Kidney epithelial cell (primary cell): ENCODE data around the gene LBP. TPM values are rescaled to one million over a fixed set of nuclear protein-coding genes. Genes with fewer than 3 reads are reported as not detected.

ENCODE experiments used
- DNase-seq: peaks from one replicate; pipeline ENCODE4 v3.0.0-alpha.2; 2010; ENCODE audit warnings: low read depth
- H3K27me3 ChIP-seq: 2 replicates; pipeline ENCODE4 v1.6.0; 2011; ENCODE audit warnings: low read length; ENCODE audit not compliant: control insufficient read depth, insufficient read depth
- H3K36me3 ChIP-seq: 2 replicates; pipeline ENCODE4 v1.5.1; 2011; ENCODE audit warnings: low read length; ENCODE audit not compliant: control insufficient read depth, insufficient read depth
- H3K4me3 ChIP-seq: 2 replicates; pipeline ENCODE4 v1.5.1; 2011; ENCODE audit warnings: low read depth, mild to moderate bottlenecking, control low read depth, low read length
- CTCF ChIP-seq: IDR thresholded peaks from 2 replicates; pipeline ENCODE4 v1.5.1; 2011; ENCODE audit warnings: mild to moderate bottlenecking, moderate library complexity, low read length, control low read depth, inconsistent platforms; ENCODE audit not compliant: insufficient read depth, poor library complexity, severe bottlenecking
- total RNA-seq: library from RNA; depleted of rRNA; stranded (reverse); fragments of >200 nt; gene quantifications from 2 replicates; pipeline ENCODE4 v1.2.3, GENCODE V29; 2015

The LBP gene
- total RNA-seq, 1 donor from 2014 or later: not detected

GRCh38 chr20:38301309-38301708, 45.0 kb upstream of the LBP start:
- Histone ChIP-seq H3K27me3 (peaks cover 24% of the 10 kb centered on the region), H3K4me3 (no peak overlapping the region), H3K36me3 (no peaks in the 10 kb centered on the region)
- no peak for TF ChIP-seq CTCF
- no peak for DNase-seq

DNA sequence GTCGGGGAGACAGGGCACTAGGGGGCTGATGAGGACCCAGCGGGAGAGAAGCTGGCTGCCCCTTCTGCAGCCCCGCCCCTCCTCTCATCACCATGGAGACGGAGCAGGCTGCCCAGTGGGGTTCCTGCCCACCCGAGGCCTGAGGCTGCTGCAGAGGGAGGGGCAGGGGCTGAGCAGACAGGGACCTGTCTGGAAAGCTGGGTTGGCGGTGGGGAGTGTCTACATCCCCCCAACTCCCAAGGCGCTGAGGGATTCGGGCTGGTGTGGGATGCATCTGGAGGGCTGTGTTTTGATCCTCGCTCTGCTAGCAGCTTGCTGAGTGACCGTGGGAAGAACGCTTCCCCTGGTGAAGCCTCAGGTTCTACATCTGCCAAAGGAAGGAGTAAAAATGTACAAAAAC, 43.5 kb upstream of the LBP start:
- no peak overlapping the region for H3K4me3 ChIP-seq
- no peaks in the 10 kb centered on the region for H3K36me3 ChIP-seq
- no peak for DNase-seq
- TF ChIP-seq CTCF: no peak
- peaks cover 24% of the 10 kb centered on the region for H3K27me3 ChIP-seq

- Histone ChIP-seq H3K4me3 (no peak within 1 kb of the TSS), H3K36me3 (no peaks in the 10 kb centered on the region), H3K27me3 (peaks cover 24% of the 10 kb centered on the region)
- no peak for DNase-seq
- no peak for TF ChIP-seq CTCF
Measured at GRCh38 chr20:38303908-38304379, 42.3 kb upstream of the LBP start, which contains the start of gene BPI. TSS of gene BPI (plus strand) at chr20:38304156. CDS start at chr20:38304224, 68 bp downstream.

- no peak for DNase-seq
- H3K4me3 ChIP-seq: no peak overlapping the region
- H3K36me3 ChIP-seq: no peaks in the 10 kb centered on the region
- peak; percentile 53 for TF ChIP-seq CTCF
- H3K27me3 ChIP-seq: peaks cover 25% of the 10 kb centered on the region
Measured at GRCh38 chr20:38304845-38305447, 41.3 kb upstream of the LBP start.

- H3K27me3 ChIP-seq: peaks cover 27% of the 10 kb centered on the region
- no peak overlapping the region for H3K4me3 ChIP-seq
- TF ChIP-seq CTCF: no peak
- no peaks in the 10 kb centered on the region for H3K36me3 ChIP-seq
- DNase-seq: no peak
Measured at GRCh38 chr20:38305541-38305940, 40.7 kb upstream of the LBP start.

- DNase-seq: no peak
- no peaks in the 10 kb centered on the region for H3K36me3 ChIP-seq
- peaks cover 27% of the 10 kb centered on the region for H3K27me3 ChIP-seq
- no peak overlapping the region for H3K4me3 ChIP-seq
- TF ChIP-seq CTCF: no peak
Measured at GRCh38 chr20:38306379-38306778, 39.9 kb upstream of the LBP start.
